Measurements from ENCODE around the gene FAM53B. TPM values are rescaled to one million over a fixed set of nuclear protein-coding genes. Genes with fewer than 3 reads are reported as not detected.

The FAM53B gene
- polyA plus RNA-seq, 1 of the 3 experiments (the other 2 are of a cell fraction) = 5.6 TPM

DNA sequence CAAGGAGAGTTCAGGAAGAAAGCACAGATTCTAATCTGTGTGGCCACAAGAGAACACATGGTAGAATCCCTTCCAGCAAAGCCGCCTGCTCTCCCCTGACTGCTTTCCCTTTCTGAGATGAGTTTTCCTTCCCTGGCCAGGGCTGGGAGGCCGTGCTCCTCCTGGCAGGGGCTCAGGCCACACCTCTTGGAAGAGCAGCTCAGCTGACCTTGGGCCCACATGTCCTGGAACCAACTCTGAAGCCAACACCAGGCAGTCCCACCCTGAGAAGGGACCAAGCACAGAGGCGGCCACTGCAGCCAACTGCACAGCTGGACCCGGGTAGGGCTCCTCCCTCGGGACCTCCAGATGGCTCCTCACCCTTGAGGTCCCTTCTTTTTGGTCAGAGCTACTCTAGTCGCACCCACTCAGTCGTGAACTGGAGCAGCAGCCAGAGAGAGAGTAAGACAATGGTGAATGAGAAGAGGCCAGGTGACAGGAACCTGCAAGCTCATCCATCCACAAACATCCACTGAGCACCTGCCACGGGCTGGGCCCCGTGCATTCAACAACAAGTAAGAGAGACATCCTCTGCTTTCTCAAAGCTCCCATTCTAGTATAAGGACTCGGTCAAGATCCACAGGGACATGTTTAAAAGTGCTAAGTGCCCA lies 40.3 kb downstream of the FAM53B start:
- Histone ChIP-seq H3K9me3 (no peaks in the 10 kb centered on the region), H3K4me3 (ENCODE audit: low read depth in 2 of 2, low read length in 1 of 2) (no peak overlapping the region), H3K4me1 (ENCODE audit: control insufficient read depth in 1 of 2, insufficient read depth in 2 of 2, low read depth in 1 of 2, low read length in 1 of 2) (peaks cover 0 to 86% of the 10 kb centered on the region in 2 experiments; a peak in 2 of 4 replicates), H3F3A (replicated peaks; ENCODE audit: insufficient read depth) (no peaks in the 10 kb centered on the region), H3K9me2 (no peaks in the 10 kb centered on the region), H3K27ac (ENCODE audit: low read depth in 2 of 2, low read length in 1 of 2) (peak overlapping the region in 1 of 2 experiments; percentile 68; a peak in 1 of 4 replicates), H3K36me3 (replicated peaks in 1 of 2; ENCODE audit: control insufficient read depth in 1 of 2, insufficient read depth in 2 of 2, low read length in 1 of 2) (peaks cover 0 to 25% of the 10 kb centered on the region in 2 experiments), H3K9ac (no peak overlapping the region), H4K20me1 (ENCODE audit: insufficient read depth) (no peaks in the 10 kb centered on the region), H2AFZ (ENCODE audit: low read depth) (no peak overlapping the region), H3K79me2 (ENCODE audit: insufficient read depth) (no peaks in the 10 kb centered on the region), H3K27me3 (ENCODE audit: insufficient read depth) (no peaks in the 10 kb centered on the region), H3K4me2 (no peak overlapping the region)
- 97% methylated on average over 3 of the region's 10 CpGs for WGBS (ENCODE audit: low lambda C conversion rate)
- TF ChIP-seq FOXM1 (IDR thresholded peaks at IDR 0.05; ENCODE audit: low read depth) (no peak), RCOR1 (IDR thresholded peaks at IDR 0.05; ENCODE audit: low read length) (no peak), RFX5 (IDR thresholded peaks at IDR 0.05; ENCODE audit: low read length) (no peak), POLR2AphosphoS5 (IDR thresholded peaks at IDR 0.05; ENCODE audit: low read depth, low read length) (no peak), TAF1 (IDR thresholded peaks at IDR 0.05; ENCODE audit: borderline replicate concordance, low read depth, low read length) (no peak), YY1 (IDR thresholded peaks at IDR 0.05; ENCODE audit: low read depth) (no peak)
- TF ChIP-seq, protein P1, sequence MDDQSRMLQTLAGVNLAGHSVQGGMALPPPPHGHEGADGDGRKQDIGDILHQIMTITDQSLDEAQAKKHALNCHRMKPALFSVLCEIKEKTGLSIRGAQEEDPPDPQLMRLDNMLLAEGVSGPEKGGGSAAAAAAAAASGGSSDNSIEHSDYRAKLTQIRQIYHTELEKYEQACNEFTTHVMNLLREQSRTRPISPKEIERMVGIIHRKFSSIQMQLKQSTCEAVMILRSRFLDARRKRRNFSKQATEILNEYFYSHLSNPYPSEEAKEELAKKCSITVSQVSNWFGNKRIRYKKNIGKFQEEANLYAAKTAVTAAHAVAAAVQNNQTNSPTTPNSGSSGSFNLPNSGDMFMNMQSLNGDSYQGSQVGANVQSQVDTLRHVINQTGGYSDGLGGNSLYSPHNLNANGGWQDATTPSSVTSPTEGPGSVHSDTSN (IDR thresholded peaks at IDR 0.05) = no peak
- TF ChIP-seq, protein P2, sequence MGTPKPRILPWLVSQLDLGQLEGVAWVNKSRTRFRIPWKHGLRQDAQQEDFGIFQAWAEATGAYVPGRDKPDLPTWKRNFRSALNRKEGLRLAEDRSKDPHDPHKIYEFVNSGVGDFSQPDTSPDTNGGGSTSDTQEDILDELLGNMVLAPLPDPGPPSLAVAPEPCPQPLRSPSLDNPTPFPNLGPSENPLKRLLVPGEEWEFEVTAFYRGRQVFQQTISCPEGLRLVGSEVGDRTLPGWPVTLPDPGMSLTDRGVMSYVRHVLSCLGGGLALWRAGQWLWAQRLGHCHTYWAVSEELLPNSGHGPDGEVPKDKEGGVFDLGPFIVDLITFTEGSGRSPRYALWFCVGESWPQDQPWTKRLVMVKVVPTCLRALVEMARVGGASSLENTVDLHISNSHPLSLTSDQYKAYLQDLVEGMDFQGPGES (IDR thresholded peaks at IDR 0.05; ENCODE audit: low read depth, low read length) = no peak
- TF ChIP-seq, protein P3, sequence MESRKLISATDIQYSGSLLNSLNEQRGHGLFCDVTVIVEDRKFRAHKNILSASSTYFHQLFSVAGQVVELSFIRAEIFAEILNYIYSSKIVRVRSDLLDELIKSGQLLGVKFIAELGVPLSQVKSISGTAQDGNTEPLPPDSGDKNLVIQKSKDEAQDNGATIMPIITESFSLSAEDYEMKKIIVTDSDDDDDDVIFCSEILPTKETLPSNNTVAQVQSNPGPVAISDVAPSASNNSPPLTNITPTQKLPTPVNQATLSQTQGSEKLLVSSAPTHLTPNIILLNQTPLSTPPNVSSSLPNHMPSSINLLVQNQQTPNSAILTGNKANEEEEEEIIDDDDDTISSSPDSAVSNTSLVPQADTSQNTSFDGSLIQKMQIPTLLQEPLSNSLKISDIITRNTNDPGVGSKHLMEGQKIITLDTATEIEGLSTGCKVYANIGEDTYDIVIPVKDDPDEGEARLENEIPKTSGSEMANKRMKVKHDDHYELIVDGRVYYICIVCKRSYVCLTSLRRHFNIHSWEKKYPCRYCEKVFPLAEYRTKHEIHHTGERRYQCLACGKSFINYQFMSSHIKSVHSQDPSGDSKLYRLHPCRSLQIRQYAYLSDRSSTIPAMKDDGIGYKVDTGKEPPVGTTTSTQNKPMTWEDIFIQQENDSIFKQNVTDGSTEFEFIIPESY (IDR thresholded peaks at IDR 0.05; ENCODE audit: borderline replicate concordance, low read depth) = no peak
- TF ChIP-seq, protein P4, sequence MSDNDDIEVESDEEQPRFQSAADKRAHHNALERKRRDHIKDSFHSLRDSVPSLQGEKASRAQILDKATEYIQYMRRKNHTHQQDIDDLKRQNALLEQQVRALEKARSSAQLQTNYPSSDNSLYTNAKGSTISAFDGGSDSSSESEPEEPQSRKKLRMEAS (IDR thresholded peaks at IDR 0.05; ENCODE audit: low read depth) = no peak
- POLR2A ChIA-PET = no interaction called here
- no peak for DNase-seq
- CTCF ChIA-PET = interaction anchor here (0.7 to 2.7 kb wide), 2 partner anchors 33 to 173 kb away, joined by 3 to 8 read pairs; no protein-coding TSS in a partner anchor

DNA sequence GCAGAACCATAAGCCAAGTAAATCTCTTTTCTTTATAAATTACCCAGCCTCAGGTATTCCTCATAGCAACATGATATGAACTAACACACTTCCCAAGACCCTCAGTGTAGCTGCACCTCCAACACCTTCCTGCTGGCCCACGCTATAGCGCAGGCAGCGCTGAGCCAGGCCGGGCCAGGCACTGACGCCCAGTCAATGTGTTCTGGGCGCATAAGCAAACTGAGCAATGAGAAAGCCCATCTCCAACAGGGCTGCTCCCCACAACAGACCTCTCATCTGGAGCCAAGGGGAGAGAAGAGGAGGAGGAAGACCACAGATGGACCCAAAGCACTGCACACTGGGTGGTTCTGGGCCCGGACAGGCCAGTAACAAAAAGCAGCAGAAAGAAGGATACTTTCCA lies 40.8 kb downstream of the FAM53B start:
- H3K4me3 ChIP-seq (ENCODE audit: low read depth in 2 of 2, low read length in 1 of 2) = no peak overlapping the region
- peaks cover 0 to 25% of the 10 kb centered on the region in 2 experiments for H3K36me3 ChIP-seq (replicated peaks in 1 of 2; ENCODE audit: control insufficient read depth in 1 of 2, insufficient read depth in 2 of 2, low read length in 1 of 2)
- no peaks in the 10 kb centered on the region for H3K27me3 ChIP-seq (ENCODE audit: insufficient read depth)
- no peaks in the 10 kb centered on the region for H3F3A ChIP-seq (replicated peaks; ENCODE audit: insufficient read depth)
- 99% methylated on average over 7 of the region's 7 CpGs for WGBS (ENCODE audit: low lambda C conversion rate)
- no peak for DNase-seq
- H2AFZ ChIP-seq (ENCODE audit: low read depth) = no peak overlapping the region
- no peaks in the 10 kb centered on the region for H4K20me1 ChIP-seq (ENCODE audit: insufficient read depth)
- no peaks in the 10 kb centered on the region for H3K9me3 ChIP-seq
- peaks cover 0 to 81% of the 10 kb centered on the region in 2 experiments; a peak in 2 of 4 replicates for H3K4me1 ChIP-seq (ENCODE audit: control insufficient read depth in 1 of 2, insufficient read depth in 2 of 2, low read depth in 1 of 2, low read length in 1 of 2)
- CTCF ChIA-PET = no interaction called here
- no peaks in the 10 kb centered on the region for H3K9me2 ChIP-seq
- no peak overlapping the region for H3K4me2 ChIP-seq
- H3K27ac ChIP-seq (ENCODE audit: low read depth in 2 of 2, low read length in 1 of 2) = peak overlapping the region in 1 of 2 experiments; percentile 68; a peak in 1 of 4 replicates
- TF ChIP-seq MXI1 (IDR thresholded peaks at IDR 0.05; ENCODE audit: low read depth, low read length) (no peak), ELF1 (IDR thresholded peaks at IDR 0.05) (no peak), YY1 (IDR thresholded peaks at IDR 0.05; ENCODE audit: low read depth) (no peak), FOXM1 (IDR thresholded peaks at IDR 0.05; ENCODE audit: low read depth) (no peak), EZH2phosphoT487 (IDR thresholded peaks at IDR 0.05; ENCODE audit: borderline replicate concordance, low read depth) (no peak), FOSL2 (IDR thresholded peaks at IDR 0.05; ENCODE audit: borderline replicate concordance, low read depth) (no peak), SMC3 (IDR thresholded peaks at IDR 0.05; ENCODE audit: low read depth, low read length) (no peak), GATA2 (CRISPR knock-in tag; IDR thresholded peaks at IDR 0.05) (no peak), NFIC (IDR thresholded peaks at IDR 0.05; ENCODE audit: borderline replicate concordance) (no peak), TEAD4 (IDR thresholded peaks at IDR 0.05; ENCODE audit: borderline replicate concordance, insufficient read depth) (no peak)
- POLR2A ChIA-PET = no interaction called here
- H3K9ac ChIP-seq = no peak overlapping the region
- no peaks in the 10 kb centered on the region for H3K79me2 ChIP-seq (ENCODE audit: insufficient read depth)
